ENCODE results near the gene UNC5A.

GRCh38 chr5:176916337-176916736 is 106.0 kb downstream of the UNC5A start:
- TF ChIP-seq POLR2A (IDR thresholded peaks at IDR 0.05) (no peak), CTCF (IDR thresholded peaks at IDR 0.05) (no peak)
